K562 (cell line): ENCODE data around the gene NOL4L. TPM values are rescaled to one million over a fixed set of nuclear protein-coding genes. Genes with fewer than 3 reads are reported as not detected.

ENCODE experiments used
- ARID3B ChIP-seq: fragments of 250-450 bp; sonication (Bioruptor Pico); IDR thresholded peaks from 2 replicates; pipeline ENCODE4 v1.4.0; 2020; ENCODE audit warnings: borderline replicate concordance
- CAMTA2 ChIP-seq: fragments of 250-450 bp; sonication (Bioruptor Pico); conservative IDR thresholded peaks from 2 replicates; pipeline ENCODE4 v1.5.1; 2022
- E2F3 ChIP-seq: fragments of 250-450 bp; sonication (Bioruptor Pico); IDR thresholded peaks from 2 replicates; pipeline ENCODE4 v1.4.0; 2020; ENCODE audit warnings: mild to moderate bottlenecking
- FOXO4 ChIP-seq: fragments of 450-650 bp; formaldehyde crosslinking; IDR thresholded peaks from 2 replicates; pipeline ENCODE4 v1.4.0; 2020; ENCODE audit warnings: mild to moderate bottlenecking, moderate library complexity
- NFATC3 ChIP-seq: fragments of 450-650 bp; IDR thresholded peaks from 2 replicates; pipeline ENCODE4 v1.6.1; 2017; ENCODE audit warnings: mild to moderate bottlenecking
- PTBP1 ChIP-seq: fragments of 200-400 bp; formaldehyde crosslinking; IDR thresholded peaks from 2 replicates; pipeline ENCODE4 v1.6.1; 2017; ENCODE audit warnings: low read depth, low read length
- SMARCA5 ChIP-seq: fragments of 450-650 bp; IDR thresholded peaks from 2 replicates; pipeline ENCODE4 v1.6.1; 2016
- SRSF3 ChIP-seq: fragments of 200-400 bp; formaldehyde crosslinking; IDR thresholded peaks from 2 replicates; pipeline ENCODE4 v1.6.1; 2016; ENCODE audit warnings: mild to moderate bottlenecking, low read length, moderate library complexity; ENCODE audit not compliant: insufficient read depth
- ZBTB9 ChIP-seq: fragments of 450-650 bp; formaldehyde crosslinking; IDR thresholded peaks from 2 replicates; pipeline ENCODE4 v1.4.0; 2020; ENCODE audit warnings: mild to moderate bottlenecking, moderate library complexity
- ZNF592 ChIP-seq: fragments of 450-650 bp; IDR thresholded peaks from 2 replicates; pipeline ENCODE4 v1.6.1; 2017; ENCODE audit warnings: antibody characterized with exemption, mild to moderate bottlenecking
- polyA plus RNA-seq, 8 experiments: library from polyadenylated mRNA; depleted of rRNA in 4 of 8; stranded (reverse) in 5 of 8; unstranded in 3 of 8; fragments of >200 nt; fragmentation: Nextera tagmentation in 2 of 8; fragmentation: Illumina TruSeq in 1 of 8; extraction: Ambion mirVana in 2 of 8; extraction: Trizol in 1 of 8; gene quantifications; 2 replicates each; pipeline versions ENCODE4 v1.2.1 to v1.2.3, GENCODE V29; 2011 to 2014; ENCODE audit warnings: inconsistent platforms in 1 of 8, missing spikeins in 1 of 8
- total RNA-seq, 7 experiments: library from RNA; depleted of rRNA in 6 of 7; stranded (reverse); fragments of >200 nt in 6 of 7; fragmentation: Illumina TruSeq in 2 of 7; extraction: Trizol in 2 of 7; gene quantifications; 2 replicates each; pipeline versions ENCODE4 v1.2.1 to v1.2.3, GENCODE V29; 2011 to 2021; ENCODE audit warnings: low replicate concordance in 1 of 7
- TF ChIP-seq, protein P1 (sequence below): sonication (generic); formaldehyde crosslinking; IDR thresholded peaks from 2 replicates; pipeline ENCODE4 v1.8.1; 2023; ENCODE audit warnings: missing genetic modification reagents, mild to moderate bottlenecking, borderline replicate concordance

NOL4L gene
- total and polyA plus RNA-seq, 9 of the 15 experiments (the other 6 are each of a cell fraction or from before 2014, with no cell fraction given): 5.1 to 36.2 (median 13.6) TPM

DNA sequence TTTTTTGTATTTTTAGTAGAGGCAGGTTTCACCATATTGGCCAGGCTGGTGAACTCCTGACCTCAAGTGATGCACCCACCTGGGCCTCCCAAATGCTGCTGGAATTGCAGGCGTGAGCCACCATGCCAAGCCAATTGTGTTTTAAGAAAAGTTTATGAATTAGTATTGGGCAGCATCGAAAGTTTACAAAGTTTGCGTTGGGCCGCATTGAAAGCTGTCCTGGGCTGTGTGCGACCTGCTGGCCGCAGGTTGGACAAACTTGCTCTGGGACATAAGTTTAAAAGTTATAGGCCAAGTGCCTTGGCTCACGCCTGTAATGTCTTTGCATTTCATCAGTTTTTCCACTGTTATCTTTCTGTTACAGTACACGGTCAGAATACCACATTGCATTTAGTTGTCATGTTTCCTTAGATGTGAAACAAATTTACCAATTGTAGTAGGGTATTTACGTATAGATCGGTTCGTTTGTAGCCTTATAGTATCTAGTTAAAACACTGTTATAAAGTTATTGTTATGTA, 187.5 kb downstream of the NOL4L start (continued):
- TF ChIP-seq, protein P1, sequence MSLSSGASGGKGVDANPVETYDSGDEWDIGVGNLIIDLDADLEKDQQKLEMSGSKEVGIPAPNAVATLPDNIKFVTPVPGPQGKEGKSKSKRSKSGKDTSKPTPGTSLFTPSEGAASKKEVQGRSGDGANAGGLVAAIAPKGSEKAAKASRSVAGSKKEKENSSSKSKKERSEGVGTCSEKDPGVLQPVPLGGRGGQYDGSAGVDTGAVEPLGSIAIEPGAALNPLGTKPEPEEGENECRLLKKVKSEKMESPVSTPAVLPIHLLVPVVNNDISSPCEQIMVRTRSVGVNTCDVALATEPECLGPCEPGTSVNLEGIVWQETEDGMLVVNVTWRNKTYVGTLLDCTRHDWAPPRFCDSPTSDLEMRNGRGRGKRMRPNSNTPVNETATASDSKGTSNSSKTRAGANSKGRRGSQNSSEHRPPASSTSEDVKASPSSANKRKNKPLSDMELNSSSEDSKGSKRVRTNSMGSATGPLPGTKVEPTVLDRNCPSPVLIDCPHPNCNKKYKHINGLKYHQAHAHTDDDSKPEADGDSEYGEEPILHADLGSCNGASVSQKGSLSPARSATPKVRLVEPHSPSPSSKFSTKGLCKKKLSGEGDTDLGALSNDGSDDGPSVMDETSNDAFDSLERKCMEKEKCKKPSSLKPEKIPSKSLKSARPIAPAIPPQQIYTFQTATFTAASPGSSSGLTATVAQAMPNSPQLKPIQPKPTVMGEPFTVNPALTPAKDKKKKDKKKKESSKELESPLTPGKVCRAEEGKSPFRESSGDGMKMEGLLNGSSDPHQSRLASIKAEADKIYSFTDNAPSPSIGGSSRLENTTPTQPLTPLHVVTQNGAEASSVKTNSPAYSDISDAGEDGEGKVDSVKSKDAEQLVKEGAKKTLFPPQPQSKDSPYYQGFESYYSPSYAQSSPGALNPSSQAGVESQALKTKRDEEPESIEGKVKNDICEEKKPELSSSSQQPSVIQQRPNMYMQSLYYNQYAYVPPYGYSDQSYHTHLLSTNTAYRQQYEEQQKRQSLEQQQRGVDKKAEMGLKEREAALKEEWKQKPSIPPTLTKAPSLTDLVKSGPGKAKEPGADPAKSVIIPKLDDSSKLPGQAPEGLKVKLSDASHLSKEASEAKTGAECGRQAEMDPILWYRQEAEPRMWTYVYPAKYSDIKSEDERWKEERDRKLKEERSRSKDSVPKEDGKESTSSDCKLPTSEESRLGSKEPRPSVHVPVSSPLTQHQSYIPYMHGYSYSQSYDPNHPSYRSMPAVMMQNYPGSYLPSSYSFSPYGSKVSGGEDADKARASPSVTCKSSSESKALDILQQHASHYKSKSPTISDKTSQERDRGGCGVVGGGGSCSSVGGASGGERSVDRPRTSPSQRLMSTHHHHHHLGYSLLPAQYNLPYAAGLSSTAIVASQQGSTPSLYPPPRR (CRISPR knock-in tag): no peak
- TF ChIP-seq SMARCA5 (no peak), SRSF3 (no peak), ARID3B (CRISPR knock-in tag) (no peak), NFATC3 (peak; percentile 83; the same call in 1 of the 2 replicates), ZNF592 (peak; percentile 91), CAMTA2 (CRISPR knock-in tag) (no peak), E2F3 (peak; percentile 62; the same call in 1 of the 2 replicates), ZBTB9 (CRISPR knock-in tag) (no peak), FOXO4 (no peak), PTBP1 (no peak)
